Hematopoietic multipotent progenitor cell treated with erythropoietin and hydrocortisone succinate and interleukin-3 and kit ligand, for 15 days (in vitro differentiated cells): ENCODE measurements around the gene TPD52L2.
"Not testable (repeated sequence)": the region's sequence is repeated elsewhere in the genome, so short reads cannot be mapped to it uniquely, and the experiment has no call there.

Experiments used
- DNase-seq: peaks from one replicate; pipeline ENCODE4 v3.0.0-alpha.2; 2015; ENCODE audit warnings: low spot score

Gene TPD52L2

DNA sequence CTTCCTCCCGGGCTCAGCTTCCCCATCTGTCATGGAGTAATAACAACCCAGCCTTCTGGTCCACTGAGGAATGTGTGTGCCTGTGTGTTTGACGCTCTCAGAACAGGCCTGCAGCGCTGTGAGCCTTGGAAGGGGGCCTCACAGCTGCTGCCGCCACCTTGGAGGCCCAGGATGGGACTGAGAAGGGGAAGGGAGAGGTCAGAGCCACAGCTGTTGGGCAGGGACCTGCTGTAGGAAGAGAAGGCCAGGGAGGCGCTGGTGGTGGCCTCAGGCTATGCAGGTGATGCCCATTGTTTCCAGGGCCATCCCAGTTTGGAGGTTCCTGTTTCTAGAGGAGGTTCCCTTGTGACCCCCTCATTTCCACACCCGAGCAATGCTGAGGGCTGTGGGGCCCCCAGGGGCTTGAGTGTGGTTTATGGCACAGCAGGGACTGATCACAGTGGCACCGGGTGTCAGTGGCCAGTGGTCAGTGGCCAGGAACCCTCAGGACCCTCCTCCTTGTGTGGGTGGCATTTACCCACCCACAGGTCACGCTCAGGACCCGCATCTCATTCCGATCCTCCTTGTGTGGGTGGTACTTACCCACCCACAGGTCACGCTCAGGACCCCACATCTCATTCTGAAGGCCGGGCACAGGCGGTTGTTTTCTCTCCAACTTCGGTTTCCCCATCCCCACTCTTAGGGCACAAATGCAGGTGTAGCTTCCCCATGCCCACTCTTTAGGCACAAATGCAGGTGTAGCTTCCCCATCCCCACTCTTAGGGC lies 14.0 kb downstream of the TPD52L2 start:
- no peak for DNase-seq

GRCh38 chr20:63880901-63881300 lies 15.8 kb downstream of the TPD52L2 start:
- not testable (repeated sequence) for DNase-seq

GRCh38 chr20:63881451-63882226 lies 16.6 kb downstream of the TPD52L2 start:
- DNase-seq: no peak

- no peak for DNase-seq
These were observed 17.5 kb downstream of the TPD52L2 start for GRCh38 chr20:63882257-63883200.

DNA sequence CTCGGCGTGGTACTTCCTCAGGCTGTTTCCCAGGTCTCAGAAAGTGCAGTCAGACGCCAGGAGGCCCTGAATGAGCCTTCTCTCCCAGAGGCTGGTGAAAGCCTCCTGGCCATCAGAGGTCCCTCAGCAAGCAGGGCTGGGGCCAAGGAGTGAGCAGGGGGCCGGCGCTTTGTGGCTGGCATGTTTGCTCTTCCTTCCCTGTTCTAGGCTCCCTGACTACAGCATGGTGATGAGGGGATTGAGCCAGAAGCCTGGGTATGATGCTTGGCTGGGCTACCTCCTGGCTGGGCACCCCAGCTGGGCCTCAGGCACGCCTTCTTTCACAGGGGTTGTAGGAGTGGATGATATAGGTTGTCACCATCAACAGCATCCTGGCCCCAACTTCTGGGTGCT lies 18.1 kb downstream of the TPD52L2 start:
- DNase-seq: no peak

DNA sequence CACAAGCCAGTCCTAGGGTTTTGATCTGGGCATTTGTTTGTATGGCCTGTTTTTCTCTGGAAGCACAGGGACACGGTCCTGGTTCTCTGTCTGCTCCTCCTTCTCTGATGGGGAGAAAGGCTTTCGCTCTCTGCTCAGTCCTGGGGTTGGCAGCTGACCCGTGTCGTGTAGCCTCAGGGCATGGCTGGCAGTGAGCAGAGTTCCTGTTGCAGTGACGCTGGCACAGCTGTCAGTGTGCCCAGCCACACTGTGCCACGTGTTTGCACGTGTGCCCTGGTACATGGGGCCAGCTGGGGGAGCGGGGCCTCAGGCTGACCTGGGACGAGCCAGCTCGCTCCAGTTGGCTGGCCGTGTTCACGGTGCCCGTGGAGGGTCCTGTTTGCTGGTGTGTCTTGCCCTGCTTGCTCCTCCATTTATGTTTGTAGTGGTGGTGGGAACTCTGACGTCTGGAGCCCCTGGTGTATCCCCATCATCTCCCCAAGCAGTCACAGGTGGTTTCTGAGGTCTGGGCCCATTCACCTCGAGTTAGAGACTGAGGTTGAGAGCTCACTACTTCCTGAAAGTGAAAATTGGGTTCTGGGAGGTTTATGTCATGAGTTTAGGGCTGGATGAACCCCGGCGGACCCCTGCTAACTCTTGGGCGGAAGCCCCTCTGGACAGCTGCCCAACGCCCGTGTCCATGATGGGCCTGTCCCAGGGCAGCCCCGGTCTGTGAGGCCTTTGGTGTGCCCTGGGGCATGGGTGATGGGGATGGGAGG lies 19.6 kb downstream of the TPD52L2 start:
- no peak for DNase-seq

DNA sequence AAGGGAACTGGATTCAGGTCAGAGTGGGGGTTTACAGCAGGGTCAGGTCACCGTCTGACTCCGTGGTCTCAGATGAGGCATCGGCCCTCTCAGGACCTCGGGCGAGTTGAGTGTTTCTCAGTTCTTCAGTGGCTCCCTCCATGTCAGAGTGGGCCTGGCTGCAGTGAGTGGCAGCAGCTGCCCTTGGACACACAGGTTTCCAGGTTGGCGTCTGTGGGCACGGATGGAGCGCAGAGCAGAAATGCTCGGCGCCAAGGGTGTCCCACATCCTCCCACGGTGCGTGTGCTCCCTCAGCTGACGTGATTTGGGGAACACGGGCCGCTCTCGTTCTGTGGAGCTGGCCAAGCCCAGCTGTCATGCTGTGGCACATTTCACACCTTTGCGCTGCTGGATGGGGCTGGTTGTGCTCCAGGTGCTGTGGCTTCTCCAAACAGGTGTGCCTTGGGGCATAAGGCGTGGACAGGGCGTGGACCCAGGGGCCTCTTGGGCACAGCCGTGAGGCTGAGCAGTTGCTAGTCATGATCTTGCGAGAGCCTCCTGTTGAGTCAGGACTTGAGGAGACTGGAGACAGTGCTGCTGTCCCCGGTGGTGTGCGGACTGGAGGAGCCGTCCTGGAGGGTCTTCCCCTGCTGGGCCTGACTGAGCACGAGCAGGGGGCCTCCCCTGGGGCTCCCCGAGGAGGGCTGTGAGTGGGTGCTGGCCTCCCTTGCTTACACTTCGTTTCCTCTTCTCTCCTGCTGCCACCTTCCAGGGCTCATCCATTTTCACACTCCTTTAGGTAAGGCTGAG lies 20.4 kb downstream of the TPD52L2 start:
- no peak for DNase-seq

- DNase-seq: no peak
These were observed 21.0 kb downstream of the TPD52L2 start for GRCh38 chr20:63886054-63886419.

DNA sequence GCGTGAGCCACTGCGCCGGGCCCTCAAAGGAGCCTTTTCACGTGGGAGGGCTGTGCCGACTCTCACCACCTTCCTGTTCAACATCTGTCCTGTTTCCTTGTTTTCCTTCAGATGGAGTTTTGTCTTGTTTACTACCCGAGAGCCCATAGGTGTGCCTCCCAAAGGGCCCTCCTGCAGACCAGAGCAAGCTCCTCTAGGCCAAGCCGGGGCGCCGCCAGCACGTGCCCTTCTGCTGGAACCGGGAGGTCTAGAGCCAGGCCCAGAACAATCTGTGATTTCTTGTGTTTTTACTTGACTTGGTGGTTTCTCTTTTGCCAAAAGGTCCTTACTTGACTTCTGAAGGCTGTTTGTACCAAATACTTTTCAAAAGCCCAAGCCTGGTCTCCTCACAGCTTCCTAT lies 21.9 kb downstream of the TPD52L2 start:
- no peak for DNase-seq

DNA sequence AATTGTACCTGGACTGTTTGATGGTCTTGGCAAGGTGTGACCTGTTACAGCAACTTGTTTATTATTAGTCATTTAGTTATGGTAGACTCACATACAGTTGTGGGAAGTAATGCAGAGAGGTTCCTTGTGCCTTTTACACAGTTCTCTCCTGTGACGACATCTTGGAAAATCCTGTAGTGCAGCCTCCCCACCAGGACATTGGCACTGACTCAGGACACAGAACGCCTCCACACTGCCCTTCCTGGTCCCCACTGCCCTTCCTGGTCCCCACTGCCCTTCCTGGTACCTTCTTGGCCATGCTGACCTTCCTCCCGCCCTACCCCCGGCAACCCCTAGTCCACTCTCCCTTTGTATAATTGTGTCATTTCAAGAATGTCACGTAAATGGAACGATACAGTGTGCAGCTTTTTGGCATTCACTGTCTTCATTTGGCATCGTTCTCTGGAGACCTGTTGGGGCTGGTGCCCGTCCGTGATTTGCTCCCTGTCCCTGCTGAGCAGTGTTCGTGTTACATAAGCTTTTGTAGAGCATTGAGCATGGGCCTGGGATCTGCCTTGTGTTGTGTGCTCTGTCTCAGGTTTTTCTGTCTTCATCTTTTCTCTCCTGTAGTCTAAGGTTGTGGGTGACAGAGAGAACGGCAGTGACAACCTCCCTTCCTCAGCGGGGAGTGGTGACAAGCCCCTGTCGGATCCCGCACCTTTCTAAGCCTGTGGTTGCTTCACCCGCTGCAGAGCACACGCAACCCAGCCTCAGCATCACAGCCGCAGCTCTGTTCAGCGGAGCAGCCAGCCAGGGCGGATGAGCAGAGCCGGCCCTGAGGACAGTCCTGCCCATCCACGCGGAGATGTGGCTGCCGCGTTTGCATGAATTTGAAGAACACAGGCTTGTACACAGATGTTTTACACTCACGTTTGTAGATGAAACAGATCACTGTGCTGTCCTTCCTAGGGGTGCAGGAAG lies 24.5 kb downstream of the TPD52L2 start:
- DNase-seq: no peak

- no peak for DNase-seq
These were observed 25.1 kb downstream of the TPD52L2 start for GRCh38 chr20:63890201-63890576.

DNA sequence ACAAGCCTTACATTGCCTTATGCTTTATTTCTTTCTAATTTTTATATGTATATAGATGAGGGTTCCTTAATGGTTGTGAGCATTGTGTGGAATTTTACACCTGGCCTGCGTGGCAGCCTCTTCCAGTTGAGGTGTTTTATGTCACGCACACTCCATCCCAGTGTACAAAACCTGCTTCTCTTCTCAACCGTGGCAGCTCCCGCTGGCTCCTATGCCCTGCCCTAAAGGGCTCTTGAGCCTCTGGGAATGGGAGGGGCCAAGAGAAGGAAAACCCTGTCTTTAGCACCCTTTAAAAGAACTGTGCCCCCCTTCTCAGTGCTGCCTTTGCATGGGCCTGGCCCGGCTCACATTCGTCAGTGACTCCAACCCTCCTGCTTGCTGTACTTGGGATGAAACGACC lies 25.5 kb downstream of the TPD52L2 start:
- DNase-seq: no peak

- no peak for DNase-seq
These were observed 26.3 kb downstream of the TPD52L2 start for GRCh38 chr20:63891061-63892002.

GRCh38 chr20:63892402-63892801 lies 27.3 kb downstream of the TPD52L2 start:
- no peak for DNase-seq

GRCh38 chr20:63893999-63894357 lies 28.9 kb downstream of the TPD52L2 start:
- DNase-seq: no peak

- DNase-seq: peak; percentile 99
These were observed 29.5 kb downstream of the TPD52L2 start, which contains the start of gene DNAJC5 for GRCh38 chr20:63894358-63895201. Gene DNAJC5 (plus strand): TSS chr20:63895126. CDS start chr20:63928346, 33,220 bp downstream.

DNA sequence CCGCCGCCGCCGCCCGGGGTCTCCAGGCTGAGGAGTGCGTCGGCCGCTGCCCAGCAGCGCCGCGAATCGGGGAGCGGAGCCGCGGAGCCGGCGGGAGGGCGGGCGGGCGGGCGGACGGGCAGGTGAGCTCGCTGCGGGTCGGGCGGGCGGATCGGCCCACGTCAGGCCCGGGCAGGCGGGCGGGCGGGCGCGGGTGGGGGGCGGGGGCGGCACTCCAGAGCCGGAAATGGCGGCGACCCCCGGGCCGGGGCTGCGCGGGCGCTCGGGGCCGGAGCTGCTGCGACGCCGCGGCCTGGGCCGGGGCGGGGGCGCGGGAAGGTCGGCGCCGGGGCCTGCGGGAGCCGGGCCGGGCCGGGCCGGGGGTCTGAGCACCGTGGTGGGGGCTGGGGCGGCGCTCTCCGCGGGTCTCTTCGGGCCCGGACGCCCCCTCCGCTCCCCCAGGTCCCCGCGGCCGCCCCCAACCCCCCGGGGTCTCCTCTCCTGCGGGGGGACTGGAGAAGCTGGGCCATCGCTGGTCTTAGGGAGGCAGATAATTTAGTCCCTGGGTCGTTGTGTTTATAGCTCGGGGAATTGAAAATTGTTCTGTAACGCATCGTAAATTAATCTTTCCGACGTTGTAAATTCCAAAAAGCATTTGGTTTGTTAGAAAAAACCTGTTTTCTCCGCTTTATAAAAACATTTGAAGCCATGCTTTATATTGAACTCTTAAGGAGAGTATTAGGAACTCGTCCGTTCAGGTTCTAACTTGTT lies 30.3 kb downstream of the TPD52L2 start:
- DNase-seq: peak; percentile 28
